ENCODE measurements around the gene GABRB2. TPM values are rescaled to one million over a fixed set of nuclear protein-coding genes. Genes with fewer than 3 reads are reported as not detected.

The GABRB2 gene
- total RNA-seq, 1 donor from 2014 or later = 4.8 TPM

- DNase-seq (ENCODE audit: low spot score) = no peak
Observed at GRCh38 chr5:161471211-161471950, 75.1 kb downstream of the GABRB2 start.

- DNase-seq (ENCODE audit: low spot score) = no peak
Observed at GRCh38 chr5:161467703-161468102, 78.8 kb downstream of the GABRB2 start.

- DNase-seq (ENCODE audit: low spot score) = no peak
Observed at GRCh38 chr5:161460741-161461140, 85.8 kb downstream of the GABRB2 start.

GRCh38 chr5:161446655-161447054 is 99.9 kb downstream of the GABRB2 start:
- DNase-seq (ENCODE audit: low spot score) = no peak

- no peak for DNase-seq (ENCODE audit: low spot score)
Observed at GRCh38 chr5:161442471-161442870, 104.1 kb downstream of the GABRB2 start.

DNA sequence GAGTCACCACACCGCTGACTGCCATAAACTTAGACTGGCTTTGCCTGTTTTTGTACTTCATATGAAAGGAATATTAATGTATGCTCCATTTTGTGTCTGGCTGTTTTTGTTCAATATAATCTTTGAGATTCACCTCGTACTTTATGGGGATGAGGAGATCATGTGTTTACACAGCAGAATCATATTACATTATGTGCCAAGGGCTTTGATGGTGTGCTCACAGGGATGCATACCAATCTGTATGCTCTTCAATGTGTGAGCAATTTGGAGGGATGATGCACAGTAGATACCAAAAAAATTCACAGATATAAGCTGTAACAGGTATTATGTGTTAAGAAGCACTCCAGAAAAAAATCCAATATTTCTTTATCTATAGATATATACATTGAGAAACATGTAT is 113.7 kb downstream of the GABRB2 start:
- no peak for DNase-seq (ENCODE audit: low spot score)

DNA sequence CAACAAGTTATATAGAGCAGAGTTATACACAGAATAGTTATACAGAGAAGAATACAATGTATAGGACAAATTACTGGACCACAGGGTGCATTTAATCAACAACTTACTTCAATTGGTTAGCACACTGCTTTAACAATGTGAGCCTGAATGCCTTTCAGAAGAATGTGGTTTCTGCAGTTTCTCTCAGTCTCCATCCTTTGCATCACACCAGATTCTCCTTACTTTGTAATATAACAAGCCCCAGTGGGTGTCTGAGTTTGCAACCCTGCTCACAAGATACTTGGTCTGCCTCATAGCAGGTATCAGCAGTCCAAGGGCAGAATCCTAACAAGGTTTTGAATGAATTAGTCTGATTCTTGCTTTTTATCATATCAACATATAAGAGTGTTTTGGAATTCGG is 114.6 kb downstream of the GABRB2 start:
- no peak for DNase-seq (ENCODE audit: low spot score)

DNA sequence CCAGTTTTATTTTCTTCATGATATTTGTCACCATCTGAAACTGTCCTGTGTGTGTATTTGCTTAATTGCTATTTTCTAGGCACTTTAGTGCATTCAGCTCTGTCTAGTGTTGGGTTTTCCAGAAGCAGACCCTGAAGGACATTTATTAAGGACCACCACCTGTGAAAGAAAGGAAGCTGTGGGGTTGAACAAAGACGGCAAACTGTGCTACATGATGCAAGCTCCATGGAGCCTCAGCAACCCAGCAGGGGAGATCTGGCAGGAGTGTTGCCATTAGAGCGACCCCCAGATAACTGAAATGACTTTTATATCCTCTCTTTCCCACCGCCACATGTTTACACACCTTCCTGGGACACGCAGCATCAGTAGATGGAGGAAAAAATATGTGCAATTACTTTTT is 125.5 kb downstream of the GABRB2 start:
- no peak for DNase-seq (ENCODE audit: low spot score)

- no peak for DNase-seq (ENCODE audit: low spot score)
Observed at GRCh38 chr5:161420521-161420920, 126.0 kb downstream of the GABRB2 start.

DNA sequence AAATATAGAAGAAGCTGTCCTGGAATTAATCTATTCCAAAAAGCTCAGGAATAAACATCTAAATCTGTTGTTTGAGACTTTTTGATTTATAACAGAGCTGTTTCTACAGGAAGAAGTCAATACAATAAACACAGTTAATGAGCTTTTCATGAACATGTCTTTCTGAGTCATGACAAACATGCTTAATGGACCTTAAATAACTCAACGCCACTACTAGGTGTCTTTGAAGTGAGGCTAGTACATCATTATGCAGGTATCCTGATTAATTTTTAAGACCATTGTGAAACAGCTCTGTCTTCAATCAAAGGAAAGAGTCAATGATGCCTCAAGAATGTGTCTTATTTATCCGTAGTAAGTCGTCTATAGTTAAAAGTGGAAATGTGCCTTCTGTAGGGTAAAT is 131.6 kb downstream of the GABRB2 start:
- DNase-seq (ENCODE audit: low spot score) = no peak

- no peak for DNase-seq (ENCODE audit: low spot score)
Observed at GRCh38 chr5:161414037-161414436, 132.5 kb downstream of the GABRB2 start.

DNA sequence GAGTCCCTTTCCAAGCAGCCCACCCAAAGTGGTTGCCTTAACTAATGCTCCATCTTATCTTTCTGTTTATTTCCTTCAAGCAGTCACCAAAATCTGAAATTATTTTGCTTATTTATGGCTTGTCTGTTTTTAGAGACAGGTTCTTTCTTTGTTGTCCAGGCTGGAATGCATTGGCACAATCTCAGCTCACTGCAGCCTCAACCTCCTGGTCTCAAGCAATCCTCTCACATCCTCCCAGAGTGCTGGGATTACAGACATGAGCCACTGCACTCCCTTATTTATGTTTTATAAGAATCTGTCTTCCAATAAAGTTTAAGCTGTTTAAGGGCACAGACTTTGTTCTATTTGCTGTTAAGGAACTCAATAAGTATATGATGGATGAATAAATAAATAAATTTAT is 133.7 kb downstream of the GABRB2 start:
- DNase-seq (ENCODE audit: low spot score) = no peak

GRCh38 chr5:161411156-161411555 is 135.4 kb downstream of the GABRB2 start:
- no peak for DNase-seq (ENCODE audit: low spot score)

GRCh38 chr5:161410640-161411039 is 135.9 kb downstream of the GABRB2 start:
- no peak for DNase-seq (ENCODE audit: low spot score)

DNA sequence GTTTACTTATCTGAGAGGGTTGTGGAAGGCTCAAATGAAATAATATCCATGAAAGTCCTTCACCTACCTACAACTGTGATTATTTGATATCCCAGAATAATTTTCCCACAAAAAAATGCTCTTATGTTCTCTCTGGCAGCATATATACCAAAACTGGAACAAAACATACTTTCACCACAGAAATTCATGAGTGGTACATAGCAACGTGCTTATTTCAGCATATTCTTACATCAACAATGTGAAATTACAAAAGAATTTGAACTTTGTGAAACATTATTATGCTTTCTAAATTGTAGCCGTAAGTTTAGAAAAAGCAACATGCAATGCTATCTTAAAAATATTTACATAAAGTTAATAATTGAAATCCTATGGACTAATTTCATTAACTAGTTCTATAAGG is 137.1 kb downstream of the GABRB2 start:
- no peak for DNase-seq (ENCODE audit: low spot score)

GRCh38 chr5:161406880-161407279 is 139.6 kb downstream of the GABRB2 start:
- DNase-seq (ENCODE audit: low spot score) = no peak

GRCh38 chr5:161403996-161404395 is 142.5 kb downstream of the GABRB2 start:
- DNase-seq (ENCODE audit: low spot score) = no peak

DNA sequence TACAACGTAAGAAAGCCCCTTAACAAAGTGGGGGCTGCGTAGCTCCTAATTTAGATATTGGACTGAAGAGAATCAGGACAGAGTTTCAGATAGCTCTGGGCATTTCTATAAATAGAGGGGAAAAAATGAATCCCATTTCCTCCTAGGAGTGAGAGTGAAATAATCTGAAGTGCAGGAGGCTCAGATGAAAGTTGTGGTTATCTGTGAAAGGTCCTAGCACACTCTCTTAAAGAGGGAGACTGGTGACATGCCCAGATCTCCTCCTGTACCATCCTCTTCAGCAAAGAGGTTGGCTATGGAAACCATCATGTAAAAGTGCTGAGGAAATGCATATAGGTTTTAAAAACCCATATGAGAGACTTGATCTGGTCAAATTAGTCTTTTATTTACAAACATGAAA is 143.4 kb downstream of the GABRB2 start:
- DNase-seq (ENCODE audit: low spot score) = no peak

- no peak for DNase-seq (ENCODE audit: low spot score)
Observed at GRCh38 chr5:161400583-161400982, 145.9 kb downstream of the GABRB2 start.

GRCh38 chr5:161399996-161400562 is 146.4 kb downstream of the GABRB2 start:
- DNase-seq (ENCODE audit: low spot score) = no peak

DNA sequence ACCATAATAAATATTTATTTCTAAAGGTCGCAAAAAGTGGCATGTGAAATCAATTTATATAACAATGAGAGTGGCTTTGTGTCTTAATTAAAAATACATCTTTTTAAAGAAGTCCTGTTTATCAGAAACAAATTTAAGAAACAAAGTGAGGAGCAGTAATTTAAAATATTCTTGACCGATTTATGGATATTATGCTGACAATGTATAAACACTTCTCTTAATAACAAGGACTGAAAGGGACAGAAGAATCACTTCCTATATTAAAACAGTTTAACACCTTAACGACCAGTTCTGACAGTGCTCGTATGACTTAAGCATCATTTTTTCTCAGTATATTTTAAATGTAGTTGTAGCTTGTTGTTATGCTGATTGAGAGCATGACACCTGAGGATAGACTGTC is 149.1 kb downstream of the GABRB2 start:
- DNase-seq (ENCODE audit: low spot score) = no peak

DNA sequence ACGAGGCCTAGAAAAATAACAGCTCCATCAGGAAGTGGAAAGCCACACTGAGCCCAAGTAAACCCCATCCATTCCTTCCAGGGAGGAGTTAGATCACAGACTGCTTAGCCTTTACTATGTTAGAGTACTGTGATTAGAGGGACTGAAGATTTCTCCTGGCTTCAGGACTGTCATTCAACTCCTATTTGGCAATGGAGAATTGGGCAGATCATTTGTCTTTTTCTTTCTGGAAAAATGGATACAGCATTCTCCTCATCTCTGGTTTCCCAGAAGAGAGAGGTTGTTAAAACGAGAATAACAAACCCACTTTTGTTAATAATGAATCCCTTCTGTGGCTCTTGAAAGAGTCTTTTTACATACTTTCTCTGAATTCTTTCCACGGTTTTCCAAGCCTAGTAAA is 150.4 kb downstream of the GABRB2 start:
- no peak for DNase-seq (ENCODE audit: low spot score)

GRCh38 chr5:161391724-161392123 is 154.8 kb downstream of the GABRB2 start:
- DNase-seq (ENCODE audit: low spot score) = no peak

All from mesenteric fat pad (tissue), 1 donor.